Daoy (cell line): Measurements from ENCODE around the gene MCC. TPM values are rescaled to one million over a fixed set of nuclear protein-coding genes. Genes with fewer than 3 reads are reported as not detected.
A peak's percentile ranks its signal among the peaks of the same experiment; 100 is the strongest.

Experiments
- DNase-seq: peaks from one replicate; pipeline ENCODE4 v3.0.0-alpha.2; 2015; ENCODE audit warnings: low read depth
- total RNA-seq: library from RNA; depleted of rRNA; stranded (reverse); fragments of >200 nt; shearing (Covaris generic); gene quantifications from 2 replicates; pipeline ENCODE4 v1.2.3, GENCODE V29; 2014

Gene MCC
- total RNA-seq, 1 experiment from 2014 or later, result 11.8 TPM

DNA sequence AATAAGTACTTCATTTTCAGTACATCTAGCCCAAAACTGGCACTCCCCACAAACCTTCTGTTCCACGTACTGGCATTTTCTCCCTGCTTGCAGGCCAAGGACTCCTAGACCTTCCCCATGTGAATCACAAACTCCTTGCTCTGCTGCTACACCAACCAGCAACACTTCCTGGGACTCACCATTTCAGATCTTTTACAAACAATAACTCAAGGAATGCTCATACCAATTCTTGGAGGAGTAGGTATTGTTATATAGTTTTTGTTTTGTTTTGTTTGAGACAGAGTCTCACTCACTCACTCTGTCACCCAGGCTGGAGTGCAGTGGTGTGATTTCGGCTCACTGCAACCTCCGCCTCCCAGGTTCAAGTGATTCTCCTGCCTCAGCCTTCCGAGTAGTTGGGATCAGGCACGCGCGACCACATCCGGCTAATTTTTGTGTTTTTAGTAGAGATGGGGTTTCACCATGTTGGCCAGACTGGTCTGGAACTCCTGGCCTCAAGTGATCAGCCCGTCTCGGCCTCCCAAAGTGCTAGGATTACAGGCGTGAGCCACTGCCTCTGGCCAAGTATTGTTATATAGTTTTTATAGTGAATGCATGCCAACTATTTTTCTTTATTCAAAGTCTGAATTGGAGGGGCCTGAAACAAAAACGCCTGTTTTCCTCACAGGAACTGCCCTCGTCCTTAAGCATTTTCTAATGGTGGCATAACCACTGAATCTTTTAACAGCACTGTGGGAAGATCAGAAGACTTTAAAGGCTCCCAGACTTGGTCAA, 264.2 kb downstream of the MCC start:
- DNase-seq, result no peak

GRCh38 chr5:113223315-113223714, 264.9 kb downstream of the MCC start:
- no peak for DNase-seq

DNA sequence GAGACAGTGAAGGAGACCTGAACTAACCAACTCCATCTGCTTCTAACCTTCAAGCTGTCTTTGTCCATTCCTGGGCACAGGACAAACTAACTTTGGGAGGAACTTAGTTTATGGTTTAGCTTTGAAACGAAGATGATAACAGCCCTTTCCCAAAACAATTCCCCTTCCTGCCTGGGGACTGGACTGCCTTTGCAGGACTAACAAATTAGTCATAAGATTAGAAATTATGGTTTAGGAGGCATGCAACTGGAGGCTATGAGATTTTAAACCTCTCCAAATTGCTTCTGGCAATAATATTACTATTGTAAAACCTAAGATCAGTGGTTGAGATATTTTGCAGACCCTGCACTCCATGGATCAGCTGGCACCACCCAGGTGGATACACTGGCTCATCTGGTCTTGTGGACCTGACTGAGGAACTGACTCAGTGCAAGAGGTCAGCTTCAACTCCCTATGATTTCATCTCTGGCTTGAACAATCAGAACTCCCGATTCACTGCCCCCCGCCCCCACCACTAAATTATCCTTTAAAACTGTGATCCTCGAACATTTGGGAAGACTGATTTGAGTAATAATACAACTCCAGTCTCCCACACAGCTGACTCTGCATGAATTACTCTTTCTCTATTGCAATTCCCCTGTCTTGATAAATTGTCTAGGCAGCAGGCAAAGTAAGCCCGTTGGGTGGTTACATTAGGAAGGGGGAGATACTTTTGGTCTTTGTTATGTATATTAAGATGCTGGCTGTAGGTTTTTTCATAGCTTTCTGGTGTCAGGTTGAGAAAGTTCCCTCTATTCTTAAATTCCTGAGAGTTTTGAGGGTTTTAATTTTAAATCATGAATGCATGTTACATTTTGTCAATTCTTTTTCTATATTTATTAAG, 266.7 kb downstream of the MCC start:
- DNase-seq, result no peak

GRCh38 chr5:113219695-113220094, 268.6 kb downstream of the MCC start:
- DNase-seq, result peak; percentile 23

GRCh38 chr5:113218906-113219517, 269.2 kb downstream of the MCC start:
- peak; percentile 25 for DNase-seq

DNA sequence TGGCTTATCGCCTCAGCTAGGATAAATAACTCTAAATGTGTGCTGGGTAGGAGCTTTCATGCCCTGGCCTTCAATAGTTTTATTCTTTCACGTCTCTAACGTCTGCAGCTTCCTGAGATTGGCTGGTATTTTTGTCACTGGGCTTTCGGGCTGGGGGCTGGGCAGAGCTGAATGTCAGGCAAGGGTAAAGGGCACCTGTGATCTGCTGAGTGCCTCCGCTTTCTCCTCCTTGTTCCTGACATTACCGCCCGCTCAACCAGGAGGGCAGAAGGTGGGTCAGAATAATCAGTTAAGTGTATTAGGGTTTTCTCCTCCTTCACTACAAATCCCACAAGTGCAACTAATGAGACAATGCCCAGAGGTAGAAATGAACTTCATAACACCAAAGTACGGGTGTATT, 270.1 kb downstream of the MCC start:
- DNase-seq, result no peak

DNA sequence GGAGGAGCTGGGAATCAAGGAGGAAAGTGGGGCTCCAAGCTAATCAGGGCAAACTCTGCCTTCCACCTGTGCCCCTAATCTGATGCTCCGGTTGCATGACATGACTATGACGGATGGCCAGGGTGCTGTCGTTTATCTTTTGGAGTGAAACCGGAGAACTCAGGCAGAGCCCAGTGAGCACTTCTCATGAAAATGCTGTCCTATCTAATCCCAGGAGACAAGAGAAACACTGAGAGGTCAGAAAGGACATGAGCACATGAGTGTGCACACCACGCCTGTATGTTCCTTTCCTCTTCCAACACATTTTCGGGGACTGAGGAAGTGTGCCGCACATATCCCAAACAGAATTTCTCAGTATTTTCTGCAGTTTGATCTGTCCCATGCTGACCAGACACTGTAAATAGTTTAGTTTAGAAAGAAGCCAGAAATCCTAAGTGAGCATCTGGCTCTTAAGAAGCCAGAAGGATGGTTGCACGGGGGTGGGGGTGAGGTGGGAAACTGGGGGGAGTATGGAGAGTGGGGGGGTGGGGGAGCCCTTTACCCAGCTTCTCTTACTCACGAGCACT, 270.6 kb downstream of the MCC start:
- DNase-seq, result peak; percentile 15

DNA sequence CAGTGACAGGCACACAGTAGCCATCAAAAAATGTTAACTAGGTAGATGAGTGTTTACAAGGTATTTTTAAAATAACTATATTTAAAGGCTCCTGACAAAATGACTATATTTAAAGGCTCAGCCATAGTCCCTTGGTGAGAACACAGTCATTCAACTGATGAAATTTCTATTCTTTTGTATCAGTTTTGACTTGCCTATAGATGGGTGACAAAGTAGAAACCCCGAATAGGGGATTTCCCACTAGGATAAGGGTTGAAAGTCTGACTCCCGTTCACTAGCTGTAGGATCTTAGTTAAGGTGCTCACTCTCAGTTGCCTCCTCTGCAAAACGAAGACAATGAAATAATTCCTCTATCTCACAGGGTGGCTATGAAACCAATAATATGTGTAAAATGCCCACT, 271.7 kb downstream of the MCC start:
- DNase-seq, result no peak

GRCh38 chr5:113215401-113216060, 272.7 kb downstream of the MCC start:
- no peak for DNase-seq

DNA sequence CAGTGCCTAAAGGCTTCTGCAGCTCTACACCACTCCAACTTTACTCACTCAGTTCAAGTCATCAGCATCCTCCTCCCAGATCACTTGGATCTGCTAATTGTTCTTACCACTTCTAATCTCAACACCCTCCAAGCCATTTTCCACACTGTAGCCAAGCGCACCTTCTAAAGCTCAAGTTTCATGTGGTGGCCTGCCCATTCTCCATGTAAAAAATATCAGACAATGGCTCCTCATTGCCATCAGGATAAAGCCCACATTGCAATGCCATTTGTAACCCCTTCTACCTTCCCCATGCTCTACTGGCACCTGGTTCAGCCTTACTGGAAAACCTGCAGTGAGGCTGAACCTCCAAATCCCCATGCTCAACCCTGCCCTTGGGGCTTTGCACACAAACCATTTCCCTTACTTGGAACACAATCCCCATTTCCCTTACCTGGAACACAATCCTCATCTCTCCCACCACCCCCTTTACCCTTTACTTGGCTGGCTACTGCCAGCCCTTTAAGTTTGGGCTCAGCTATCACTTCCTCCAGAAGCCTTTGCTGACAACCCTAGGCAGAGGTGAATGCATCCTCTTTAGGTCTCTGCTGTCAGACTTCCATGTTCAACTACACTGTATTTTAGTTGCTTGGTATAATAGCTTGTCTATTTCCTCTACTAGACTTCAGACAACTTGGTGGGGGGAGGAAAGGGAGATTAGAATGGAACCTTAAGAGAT, 273.5 kb downstream of the MCC start:
- no peak for DNase-seq

DNA sequence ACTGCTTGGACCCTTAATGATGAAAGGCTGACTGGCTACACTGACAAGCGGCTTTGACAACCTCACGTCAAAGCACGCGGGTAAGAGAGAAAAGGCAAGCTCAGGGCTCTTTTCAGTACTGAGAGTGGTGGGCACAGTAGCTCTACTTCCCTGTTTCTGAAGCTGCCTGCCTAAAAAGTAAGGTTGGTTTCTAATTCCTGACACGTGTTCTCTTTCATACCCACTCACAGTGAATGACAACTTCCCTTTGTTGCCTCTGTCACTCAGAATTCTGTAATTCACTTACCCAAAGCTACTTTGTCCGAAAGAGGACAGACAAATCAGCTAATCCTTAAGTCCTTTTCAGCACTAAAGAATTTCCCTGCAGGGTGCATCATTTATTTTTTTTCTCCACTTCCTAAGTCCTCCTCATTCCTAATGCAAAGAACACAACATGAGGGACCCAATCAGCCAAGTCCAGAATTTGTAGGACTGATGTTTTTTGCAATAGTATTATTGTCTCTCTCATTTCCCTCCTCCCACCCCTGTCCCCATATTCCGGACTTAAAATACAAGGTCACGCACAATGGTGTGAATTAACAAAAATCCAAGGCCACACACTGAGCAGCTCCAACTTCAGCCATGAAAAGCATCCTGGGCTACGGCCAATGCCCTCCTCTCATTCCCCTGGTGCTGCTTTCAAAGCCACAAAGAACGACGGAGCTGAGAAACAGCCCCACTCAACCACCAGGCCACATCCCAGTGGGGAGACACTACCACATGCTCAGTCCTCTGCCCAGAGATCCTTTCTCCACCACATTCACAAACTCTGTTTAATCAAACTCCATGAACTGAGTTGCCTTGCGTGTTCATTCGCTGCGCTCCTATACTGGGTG, 274.5 kb downstream of the MCC start:
- DNase-seq, result no peak

DNA sequence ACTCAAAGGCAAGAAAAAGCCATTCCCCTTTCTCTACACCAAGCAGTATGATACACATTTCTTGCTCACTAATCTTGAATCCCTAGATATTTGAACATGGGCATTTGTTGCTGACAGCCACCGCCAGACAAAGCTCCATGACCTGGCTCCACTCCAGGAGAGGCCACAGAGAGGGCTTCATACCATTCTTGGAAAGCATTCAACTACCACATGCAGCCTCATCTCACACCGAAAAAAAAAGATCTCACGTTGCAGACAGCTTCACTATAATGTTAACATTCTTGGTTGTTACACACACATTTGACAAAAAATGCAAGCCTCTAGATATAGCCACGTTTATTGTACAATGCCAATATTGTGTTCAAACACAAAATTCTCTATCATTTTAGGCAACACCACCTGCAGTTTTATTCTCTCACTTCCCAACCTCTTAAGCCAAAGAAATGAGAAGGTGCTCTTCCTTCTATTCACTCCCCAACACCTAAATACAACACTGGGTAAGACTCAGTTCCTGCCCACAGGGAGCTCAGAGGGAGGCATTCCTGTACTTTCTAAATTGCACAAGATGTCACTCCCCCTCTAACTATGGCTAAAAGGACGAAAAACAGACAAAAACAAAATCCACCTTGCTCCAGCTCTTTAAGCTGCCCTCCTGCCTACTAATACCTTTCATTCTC, 275.9 kb downstream of the MCC start:
- DNase-seq, result peak; percentile 88

GRCh38 chr5:113209498-113209897, 278.8 kb downstream of the MCC start:
- no peak for DNase-seq

DNA sequence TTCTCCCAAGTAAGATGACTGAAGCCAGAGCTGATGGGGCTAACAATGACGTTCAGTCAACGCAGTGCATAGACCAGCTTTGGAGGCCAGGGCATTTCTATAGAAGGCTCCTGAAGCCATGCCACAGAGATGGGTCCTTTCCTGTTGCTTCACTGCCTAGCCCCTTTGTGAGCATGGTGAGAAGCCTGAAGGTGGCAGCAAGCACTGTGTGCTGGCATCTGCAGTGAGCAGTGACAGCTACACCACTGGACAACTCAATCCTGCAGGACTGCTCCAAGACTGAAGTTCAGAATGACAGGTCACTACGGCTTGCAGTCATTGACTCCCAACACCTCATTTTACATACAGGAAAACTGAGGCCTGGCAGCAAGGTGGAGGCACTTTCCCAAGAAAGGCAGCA, 282.4 kb downstream of the MCC start:
- peak; percentile 14 for DNase-seq

DNA sequence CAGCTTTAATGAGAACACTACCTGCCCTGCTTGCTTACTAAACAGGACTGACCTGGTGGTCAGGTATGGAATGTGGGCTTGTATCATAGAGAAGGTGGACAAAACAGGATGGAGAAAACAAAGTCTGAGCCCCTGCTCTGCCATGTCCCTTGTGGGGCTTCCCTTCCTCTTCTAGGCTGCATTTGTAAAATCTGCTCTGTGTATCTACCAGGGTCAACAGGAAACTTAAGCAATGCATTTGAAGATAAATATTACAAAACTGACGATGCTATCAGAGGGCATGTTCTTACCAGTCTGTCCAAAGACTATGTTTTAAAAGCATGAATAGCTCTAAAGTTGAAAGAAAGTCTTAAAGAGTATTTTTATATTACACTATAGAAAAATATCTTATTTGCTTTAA, 282.9 kb downstream of the MCC start:
- no peak for DNase-seq

DNA sequence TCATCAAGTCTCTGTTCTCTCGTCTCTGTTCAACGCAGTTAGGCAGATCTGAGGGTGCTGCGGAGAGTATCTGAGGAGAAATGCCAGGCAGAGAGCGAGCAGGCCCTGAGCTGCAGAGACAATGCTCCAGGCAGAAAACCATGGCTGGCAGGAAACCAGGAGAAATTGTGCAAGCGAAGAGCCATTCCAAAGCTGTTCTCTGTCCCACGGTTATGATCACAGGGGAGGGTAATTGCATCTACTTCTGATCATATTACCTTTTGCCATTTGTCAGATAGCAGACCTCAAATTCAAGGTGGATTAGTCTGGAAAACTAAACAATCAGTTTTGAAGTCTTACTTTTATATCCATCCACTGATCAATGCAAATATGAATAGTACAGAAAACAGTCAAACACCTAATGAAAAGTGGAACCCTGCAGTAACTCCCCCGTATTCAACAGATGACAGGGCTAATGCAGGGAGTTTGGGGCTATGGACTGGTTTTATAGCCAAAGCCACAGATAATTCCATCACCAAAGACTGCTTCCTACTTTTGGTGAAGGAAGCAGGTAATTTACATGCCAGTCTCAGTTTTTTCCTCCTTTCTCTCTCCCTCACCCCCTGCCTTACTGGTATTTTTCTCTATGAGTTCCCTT, 283.6 kb downstream of the MCC start:
- DNase-seq, result peak; percentile 49

GRCh38 chr5:113203916-113204315, 284.3 kb downstream of the MCC start:
- no peak for DNase-seq

DNA sequence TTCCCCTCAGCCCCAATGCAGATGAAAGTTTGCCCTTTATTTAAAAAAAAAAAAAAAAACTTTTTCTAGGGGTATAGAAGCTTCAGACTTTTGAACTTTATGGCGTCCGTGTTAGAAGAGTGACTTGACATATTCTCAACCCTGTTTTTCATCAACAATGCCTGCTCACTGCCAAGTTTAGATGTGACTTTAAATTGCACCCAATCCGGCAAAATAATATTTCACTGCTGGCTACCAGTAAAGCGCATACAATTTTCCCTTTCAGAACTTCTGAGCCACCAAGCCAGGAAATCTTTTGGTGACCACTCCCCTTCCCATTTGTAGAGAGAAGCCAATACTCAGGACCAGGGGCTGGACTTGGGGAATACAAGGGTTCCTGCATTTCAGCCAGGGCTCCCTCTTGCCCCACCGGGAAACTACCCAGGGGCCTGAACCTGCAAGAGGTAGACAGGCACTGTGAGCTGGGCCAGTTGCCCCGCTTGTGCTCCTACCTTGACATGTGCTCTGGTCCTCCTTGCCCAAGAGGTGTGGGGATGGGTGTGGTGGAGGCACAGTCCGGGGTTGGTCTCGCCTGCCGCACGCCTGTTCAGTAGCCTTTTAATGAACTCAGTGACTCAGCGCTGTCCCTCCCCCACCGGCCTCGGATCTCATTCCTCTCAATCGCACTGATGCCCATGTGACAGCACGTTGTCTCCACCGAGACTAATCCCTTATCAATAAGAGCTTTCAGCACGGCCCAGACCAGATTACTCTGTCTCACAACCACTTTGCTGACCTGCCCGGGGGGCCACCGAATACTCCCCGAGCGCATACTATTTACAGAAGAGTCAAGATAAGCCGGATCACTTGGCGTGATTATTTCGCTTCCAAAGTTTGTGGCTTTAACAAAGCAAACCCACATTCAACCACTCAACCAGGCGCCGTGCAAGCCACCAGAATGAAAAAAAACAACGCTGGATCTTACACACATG, 285.2 kb downstream of the MCC start:
- peak; percentile 83 for DNase-seq
